NOMO-1 treated with DMSO at 0.1 percent for 48 hours (cell line): ENCODE data around the gene HPX.
"Not testable (repeated sequence)": the region's sequence is repeated elsewhere in the genome, so short reads cannot be mapped to it uniquely, and the experiment has no call there.

Source experiments
- DNase-seq: peaks from one replicate; lab custom pipeline; 2025; ENCODE audit not compliant: unreplicated experiment; lab: John Stamatoyannopoulos, UW

HPX gene

DNA sequence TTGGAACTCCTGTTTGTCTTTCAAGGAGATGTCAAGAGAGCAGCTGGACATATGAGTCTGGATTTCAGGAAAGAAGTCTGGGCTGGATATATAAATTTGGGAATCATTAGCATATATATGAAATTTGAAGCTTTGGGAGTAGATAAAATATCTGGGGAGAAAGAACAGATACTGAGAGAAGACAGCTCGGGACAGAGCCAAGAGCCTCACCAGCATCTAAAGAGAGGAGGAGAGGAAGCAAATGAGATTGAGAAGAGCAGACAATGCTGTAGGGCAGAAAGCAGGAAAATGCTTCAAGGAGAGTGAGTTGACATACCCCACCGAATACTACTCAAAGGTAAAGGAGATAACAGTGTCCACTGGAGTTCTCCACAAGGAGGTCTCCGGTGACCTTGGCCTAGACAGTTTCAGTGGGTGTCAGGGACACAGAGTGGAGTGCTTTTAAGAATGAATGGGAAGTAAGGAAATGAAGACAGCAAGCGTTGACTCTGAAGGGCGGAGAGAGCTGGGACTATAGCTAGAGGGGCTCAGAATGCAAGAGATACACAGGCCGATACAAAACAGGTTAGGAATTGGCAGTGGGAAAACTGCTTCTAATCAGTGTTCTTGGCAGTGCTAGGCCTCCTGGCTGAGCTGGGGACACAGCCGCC lies 22.8 kb downstream of the HPX start:
- no peak for DNase-seq

DNA sequence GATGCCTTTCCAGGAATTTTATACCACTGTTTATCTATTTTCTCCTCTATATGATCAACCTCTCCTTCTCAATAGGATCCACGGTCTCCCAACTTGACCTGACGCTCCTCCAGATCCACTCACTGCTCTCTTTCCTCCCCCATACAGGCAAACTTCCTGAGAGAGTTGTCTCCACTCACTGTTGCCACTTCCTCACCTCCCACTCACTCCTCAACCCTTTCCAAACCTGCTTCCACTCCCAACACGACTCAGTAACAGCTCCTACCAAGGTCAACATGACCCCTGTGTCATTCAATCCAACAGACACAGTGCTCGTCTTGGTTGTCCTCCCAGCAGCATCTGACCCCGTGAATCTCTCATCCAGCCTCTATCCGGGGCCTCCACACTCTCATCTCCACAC lies 25.0 kb downstream of the HPX start:
- no peak for DNase-seq

DNA sequence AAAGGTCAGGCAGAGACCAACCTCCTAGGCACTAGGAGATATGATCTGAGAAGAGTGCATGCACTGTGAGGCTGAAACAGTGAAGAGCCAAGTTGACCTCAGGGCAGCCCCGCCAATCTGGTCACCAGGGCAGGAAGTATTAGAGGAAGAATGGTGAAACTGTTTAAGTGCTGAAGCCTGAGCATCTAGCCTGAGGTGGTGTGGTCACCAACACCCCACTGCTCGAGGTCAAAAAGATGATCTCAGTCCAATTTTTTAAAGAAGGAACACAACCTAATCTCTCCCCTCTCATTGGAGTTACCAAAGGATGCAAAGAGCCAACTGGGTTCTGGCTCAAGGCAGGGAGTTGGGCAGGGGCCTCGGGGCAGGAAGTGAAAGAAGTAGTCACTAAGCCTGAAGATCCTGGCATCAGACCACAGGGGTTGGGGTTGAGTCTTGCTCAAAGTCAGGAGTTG lies 25.9 kb downstream of the HPX start:
- peak; percentile 59 for DNase-seq

GRCh38 chr11:6413791-6414201 lies 27.0 kb downstream of the HPX start:
- DNase-seq, result no peak

DNA sequence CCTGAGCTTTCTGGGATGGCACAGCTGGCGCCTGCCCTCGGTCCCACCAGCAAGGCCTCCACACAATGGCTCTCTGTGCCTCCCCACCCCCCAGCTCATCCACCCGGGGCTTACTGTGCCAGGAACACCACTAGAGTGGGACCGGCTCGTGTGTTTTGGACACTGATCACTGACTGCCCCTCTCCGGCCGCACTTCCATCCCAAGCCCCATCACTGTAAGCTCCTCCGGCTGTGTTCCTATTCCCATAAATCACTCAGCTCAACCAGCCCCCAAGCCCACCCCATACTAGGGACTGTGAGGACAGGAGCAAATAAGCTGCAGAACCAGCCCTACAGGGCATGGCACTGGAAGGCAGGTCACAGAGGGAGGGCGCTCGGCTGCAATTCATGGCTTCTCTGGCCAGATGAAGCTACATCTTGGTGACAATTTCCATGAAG lies 29.2 kb downstream of the HPX start:
- DNase-seq, result no peak

DNA sequence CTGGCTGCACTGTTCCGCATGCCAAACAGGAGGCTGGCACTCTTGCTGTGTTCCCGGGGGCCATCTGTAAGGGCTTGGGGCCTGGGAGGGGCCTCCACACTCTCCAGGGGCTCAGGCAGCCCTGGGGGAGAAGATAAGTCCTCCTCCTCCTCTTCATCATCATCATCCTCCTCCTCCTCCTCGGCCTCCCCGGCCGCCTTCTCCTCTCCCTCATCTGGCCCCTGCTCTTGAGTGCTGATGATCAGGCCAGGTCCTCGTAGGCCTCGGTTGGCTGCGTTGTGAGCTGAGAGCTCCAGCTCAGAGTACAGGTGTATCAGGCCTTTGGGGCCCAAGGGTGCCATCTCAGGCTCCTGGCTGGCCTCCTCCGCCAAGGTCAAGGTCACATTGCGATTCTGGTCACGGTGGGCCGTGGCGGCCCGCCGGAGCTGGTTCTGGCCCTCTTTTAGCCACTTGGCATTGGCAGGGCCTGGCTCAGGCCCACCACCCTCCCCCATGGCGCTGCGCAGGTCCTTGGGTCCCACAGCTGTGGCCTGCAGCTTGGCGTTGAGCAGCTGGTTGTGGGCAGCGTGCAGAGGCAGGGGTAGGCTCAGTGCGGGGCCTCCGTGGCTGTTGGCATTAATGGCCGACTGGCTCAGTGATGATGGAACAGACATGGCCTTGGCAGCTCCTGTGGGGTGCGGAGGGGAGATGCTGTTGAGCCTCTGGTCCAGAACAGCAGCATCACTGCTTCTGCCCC lies 29.9 kb downstream of the HPX start:
- no peak for DNase-seq

- DNase-seq, result no peak
Measured at GRCh38 chr11:6406370-6406769, 34.4 kb downstream of the HPX start.

- no peak for DNase-seq
Measured at GRCh38 chr11:6405846-6406245, 34.9 kb downstream of the HPX start.

DNA sequence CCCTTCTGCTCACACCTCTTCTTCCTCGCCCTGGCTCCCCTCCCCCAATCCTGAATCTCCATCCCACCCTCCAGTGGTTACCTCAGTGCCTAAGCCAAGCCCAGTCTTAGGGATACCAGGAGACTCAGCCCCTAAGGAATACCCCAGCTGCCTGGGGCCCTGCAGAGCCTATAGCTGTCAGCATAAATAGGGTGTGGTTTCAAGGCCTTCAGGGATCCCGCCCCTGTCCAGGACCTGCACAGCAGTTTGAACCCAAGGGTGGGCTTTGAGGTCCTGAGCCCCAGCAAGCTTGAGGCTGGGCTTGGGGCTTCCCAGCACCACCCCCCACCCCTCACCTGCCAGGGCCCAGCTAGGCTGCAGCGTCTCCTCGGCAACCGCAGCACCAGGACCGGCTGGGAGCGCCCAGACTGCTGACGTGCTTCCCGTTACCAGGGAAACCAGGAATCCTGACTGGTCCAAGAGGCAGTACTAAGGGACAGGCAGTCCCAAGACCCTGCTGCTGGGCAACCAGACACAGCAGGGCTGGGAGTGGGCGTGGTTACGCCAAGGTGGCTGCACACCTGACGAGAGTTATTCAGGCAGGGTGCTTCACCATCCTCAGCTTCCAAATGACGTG lies 35.6 kb downstream of the HPX start:
- DNase-seq, result no peak

DNA sequence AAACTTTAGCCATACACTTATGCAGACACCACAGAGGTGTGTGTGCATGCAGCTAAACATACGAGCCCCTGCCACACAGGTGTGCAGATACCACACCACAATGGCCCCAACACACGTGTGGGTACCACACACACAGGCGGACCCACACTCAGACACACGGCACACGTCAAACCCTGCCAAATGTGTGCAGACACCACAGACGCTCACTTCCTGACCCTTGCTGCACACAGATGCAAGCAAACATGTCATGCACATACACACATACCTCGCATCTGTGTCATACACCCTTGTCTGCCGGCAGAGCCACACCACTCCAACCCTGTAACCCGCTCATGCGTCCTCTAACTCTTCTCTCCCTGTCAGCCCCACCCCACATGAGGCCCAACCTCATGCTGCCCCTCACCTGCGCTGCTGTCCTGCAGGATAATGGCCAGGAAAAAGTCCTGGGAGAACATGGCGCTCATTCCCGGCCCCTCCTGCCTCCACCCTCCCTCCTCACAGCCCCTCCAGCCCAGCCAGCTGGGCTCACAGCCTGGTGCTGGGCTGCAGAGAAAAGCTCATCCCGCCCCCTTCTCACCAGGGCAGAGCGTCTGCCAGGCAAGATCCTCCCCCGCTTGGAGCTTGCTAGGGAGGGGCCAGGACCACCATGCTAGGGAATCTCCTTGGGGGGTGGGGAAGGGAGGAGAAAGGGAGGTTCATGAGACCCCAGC lies 36.3 kb downstream of the HPX start:
- DNase-seq, result no peak

GRCh38 chr11:6403539-6403938 lies 37.2 kb downstream of the HPX start:
- DNase-seq, result no peak

GRCh38 chr11:6402561-6402981 lies 38.2 kb downstream of the HPX start:
- no peak for DNase-seq

DNA sequence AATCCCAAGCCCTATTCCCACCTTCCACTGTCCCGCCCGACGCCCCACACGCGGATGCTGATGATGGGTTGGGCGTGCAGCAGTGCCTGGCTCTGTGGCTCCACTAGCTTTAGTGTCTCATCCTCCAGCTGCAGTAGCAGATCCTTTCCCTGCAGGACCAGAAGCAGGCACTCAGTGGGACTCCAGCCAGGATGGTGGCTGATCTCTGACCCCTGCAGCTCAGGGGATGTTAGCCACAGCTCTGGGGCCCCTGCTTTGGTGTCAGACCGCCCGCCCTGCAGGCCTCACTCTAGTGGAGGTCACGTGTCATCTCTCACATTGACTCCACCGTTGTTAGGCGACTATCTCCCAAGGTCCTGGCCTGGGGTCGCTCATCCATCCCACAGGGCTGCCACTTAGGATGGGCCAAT lies 38.7 kb downstream of the HPX start:
- DNase-seq, result no peak

GRCh38 chr11:6401464-6401863 lies 39.3 kb downstream of the HPX start:
- DNase-seq, result no peak

- no peak for DNase-seq
Measured at GRCh38 chr11:6400431-6401345, 40.1 kb downstream of the HPX start.

DNA sequence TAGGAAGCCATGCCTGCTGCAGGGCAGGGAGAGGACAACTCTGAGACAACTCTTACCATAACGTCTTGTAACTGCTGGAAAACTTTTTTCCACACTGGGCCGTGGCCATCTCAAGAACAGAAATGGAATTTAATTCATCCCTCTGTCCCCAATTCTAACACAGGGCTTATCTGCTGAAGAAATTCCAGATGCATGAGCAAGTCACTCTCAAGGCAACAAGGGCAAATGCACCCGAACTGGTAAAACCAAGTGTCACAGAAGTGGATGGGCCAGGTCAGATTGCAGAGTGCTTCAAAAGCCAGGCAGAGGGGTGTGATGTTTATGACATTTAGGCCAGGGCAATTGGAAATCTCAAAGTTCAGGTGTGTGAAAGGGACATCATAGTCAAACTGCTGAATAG lies 43.2 kb downstream of the HPX start:
- no peak for DNase-seq

GRCh38 chr11:6397156-6397555 lies 43.6 kb downstream of the HPX start:
- DNase-seq, result no peak

DNA sequence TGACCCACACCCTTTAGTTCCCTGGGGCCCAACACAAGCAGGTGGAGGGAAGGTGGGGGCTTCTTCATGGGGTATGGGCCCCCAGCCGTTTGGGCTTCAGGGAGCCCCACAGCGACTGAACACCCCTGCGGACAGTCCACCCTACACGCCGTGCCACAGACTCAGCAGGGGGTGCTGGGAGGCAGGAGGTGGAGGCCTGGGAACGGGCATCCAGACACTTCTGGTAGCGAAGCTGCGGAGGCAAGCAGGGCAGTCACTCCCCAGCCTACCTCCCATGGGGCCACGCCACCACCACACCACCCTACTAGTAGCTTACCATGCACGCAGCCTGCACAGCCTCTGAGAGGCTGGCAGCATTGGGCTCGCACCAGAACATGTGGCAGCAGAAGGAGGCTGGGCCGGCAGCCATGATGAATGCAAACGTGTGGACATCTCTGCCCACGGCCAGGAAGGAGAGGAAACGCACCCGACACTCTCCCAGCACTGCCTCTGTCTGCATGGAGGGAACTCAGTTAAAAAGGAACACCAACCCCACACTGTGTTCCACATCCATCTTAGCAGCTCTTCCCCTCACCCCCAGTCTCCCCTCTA lies 45.2 kb downstream of the HPX start:
- DNase-seq, result no peak

GRCh38 chr11:6393989-6394670 lies 46.7 kb downstream of the HPX start:
- DNase-seq, result no peak

DNA sequence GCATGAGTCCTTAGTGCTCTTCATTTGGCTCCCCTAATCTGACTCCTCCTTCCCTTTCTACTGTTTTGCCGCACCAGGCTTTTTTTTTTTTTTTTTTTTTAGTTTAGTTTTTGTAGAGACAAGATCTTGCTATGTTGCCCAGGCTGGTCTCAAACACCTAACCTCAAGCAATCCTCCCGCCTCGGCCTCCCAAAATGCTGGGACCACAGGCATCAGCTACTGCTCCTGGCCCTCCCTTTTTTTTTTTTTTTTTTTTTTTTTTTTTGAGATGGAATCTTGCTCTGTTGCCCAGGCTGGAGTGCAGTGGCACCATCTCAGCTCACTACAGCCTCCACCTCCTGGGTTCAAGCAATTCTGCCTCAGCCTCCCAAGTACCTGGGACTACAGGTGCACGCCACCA lies 48.5 kb downstream of the HPX start:
- DNase-seq, result not testable (repeated sequence)
